WTC11 (cell line): ENCODE results near the gene CDH3. TPM values are rescaled to one million over a fixed set of nuclear protein-coding genes. Genes with fewer than 3 reads are reported as not detected.

ENCODE experiments used
- EMX1 ChIP-seq: fragments of 250-450 bp; sonication (Bioruptor Pico); IDR thresholded peaks from 2 replicates; pipeline ENCODE4 v1.8.0; 2021; ENCODE audit warnings: mild to moderate bottlenecking
- ETV6 ChIP-seq: sonication (generic); formaldehyde crosslinking; IDR thresholded peaks from 2 replicates; pipeline ENCODE4 v1.8.1; 2022; ENCODE audit warnings: mild to moderate bottlenecking, missing genetic modification reagents
- FOXP1 ChIP-seq: sonication (generic); formaldehyde crosslinking; IDR thresholded peaks from 2 replicates; pipeline ENCODE4 v1.8.0; 2022; ENCODE audit warnings: missing genetic modification reagents, mild to moderate bottlenecking, moderate library complexity, borderline replicate concordance
- NR1H2 ChIP-seq: sonication (generic); formaldehyde crosslinking; IDR thresholded peaks from 2 replicates; pipeline ENCODE4 v1.9.0; 2021; ENCODE audit warnings: mild to moderate bottlenecking, moderate library complexity, missing genetic modification reagents
- NR2C2 ChIP-seq: sonication (generic); formaldehyde crosslinking; IDR thresholded peaks from 2 replicates; pipeline ENCODE4 v1.8.0; 2022; ENCODE audit warnings: mild to moderate bottlenecking, missing genetic modification reagents
- SOX15 ChIP-seq: fragments of 250-450 bp; sonication (Bioruptor Pico); IDR thresholded peaks from 2 replicates; pipeline ENCODE4 v1.9.0; 2021; ENCODE audit warnings: mild to moderate bottlenecking
- TCF7 ChIP-seq: sonication (generic); formaldehyde crosslinking; IDR thresholded peaks from 2 replicates; pipeline ENCODE4 v1.8.0; 2022; ENCODE audit warnings: mild to moderate bottlenecking, low read depth, missing genetic modification reagents, moderate library complexity
- TP53 ChIP-seq: sonication (generic); formaldehyde crosslinking; IDR thresholded peaks from 2 replicates; pipeline ENCODE4 v1.8.1; 2023; ENCODE audit warnings: mild to moderate bottlenecking, missing genetic modification reagents
- ZBTB21 ChIP-seq: sonication (generic); formaldehyde crosslinking; IDR thresholded peaks from 2 replicates; pipeline ENCODE4 v1.8.1; 2023; ENCODE audit warnings: mild to moderate bottlenecking, missing genetic modification reagents, borderline replicate concordance
- ZNF232 ChIP-seq: sonication (generic); formaldehyde crosslinking; IDR thresholded peaks from 2 replicates; pipeline ENCODE4 v1.8.0; 2022; ENCODE audit warnings: mild to moderate bottlenecking, missing genetic modification reagents
- ZNF317 ChIP-seq: sonication (generic); formaldehyde crosslinking; IDR thresholded peaks from 2 replicates; pipeline ENCODE4 v1.8.1; 2023; ENCODE audit warnings: low read depth, mild to moderate bottlenecking, moderate library complexity, missing genetic modification reagents, borderline replicate concordance
- ZNF416 ChIP-seq: fragments of 250-450 bp; sonication (Bioruptor Pico); IDR thresholded peaks from 2 replicates; pipeline ENCODE4 v1.9.0; 2021; ENCODE audit warnings: mild to moderate bottlenecking, inconsistent platforms
- total RNA-seq: library from RNA; stranded (reverse); gene quantifications from 3 replicates; pipeline ENCODE4 v1.2.3, GENCODE V29; 2021
- TF ChIP-seq, protein P1 (sequence below): sonication (generic); formaldehyde crosslinking; IDR thresholded peaks from 2 replicates; pipeline ENCODE4 v1.8.1; 2022; ENCODE audit warnings: mild to moderate bottlenecking, moderate library complexity, missing genetic modification reagents
- TF ChIP-seq, protein P2 (sequence below): sonication (generic); formaldehyde crosslinking; IDR thresholded peaks from 2 replicates; pipeline ENCODE4 v1.8.1; 2022; ENCODE audit warnings: low read depth, mild to moderate bottlenecking, moderate library complexity, missing genetic modification reagents, borderline replicate concordance
- TF ChIP-seq, protein P3 (sequence below): sonication (generic); formaldehyde crosslinking; IDR thresholded peaks from 2 replicates; pipeline ENCODE4 v1.8.0; 2022; ENCODE audit warnings: mild to moderate bottlenecking, missing genetic modification reagents
- TF ChIP-seq, protein P4 (sequence below): sonication (generic); formaldehyde crosslinking; IDR thresholded peaks from 2 replicates; pipeline ENCODE4 v1.8.1; 2023; ENCODE audit warnings: mild to moderate bottlenecking, missing genetic modification reagents, borderline replicate concordance
- TF ChIP-seq, protein P5 (sequence below): sonication (generic); formaldehyde crosslinking; conservative IDR thresholded peaks from 2 replicates; pipeline ENCODE4 v1.8.1; 2022; ENCODE audit warnings: mild to moderate bottlenecking, missing genetic modification reagents
- TF ChIP-seq, protein P6 (sequence below): sonication (generic); formaldehyde crosslinking; IDR thresholded peaks from 2 replicates; pipeline ENCODE4 v1.8.1; 2023; ENCODE audit warnings: mild to moderate bottlenecking, moderate library complexity, missing genetic modification reagents
- TF ChIP-seq, protein P7 (sequence below): sonication (generic); formaldehyde crosslinking; IDR thresholded peaks from 2 replicates; pipeline ENCODE4 v1.8.0; 2022; ENCODE audit warnings: mild to moderate bottlenecking, missing genetic modification reagents
- TF ChIP-seq, protein P8 (sequence below): sonication (generic); formaldehyde crosslinking; IDR thresholded peaks from 2 replicates; pipeline ENCODE4 v1.8.0; 2022; ENCODE audit warnings: mild to moderate bottlenecking, missing genetic modification reagents
- TF ChIP-seq, protein P9 (sequence below): fragments of 250-450 bp; sonication (Bioruptor Pico); IDR thresholded peaks from 2 replicates; pipeline ENCODE4 v2.1.2; 2022; ENCODE audit warnings: mild to moderate bottlenecking, moderate library complexity
- TF ChIP-seq, protein P10 (sequence below): sonication (generic); formaldehyde crosslinking; conservative IDR thresholded peaks from 2 replicates; pipeline ENCODE4 v1.8.1; 2023; ENCODE audit warnings: mild to moderate bottlenecking, low read depth, missing genetic modification reagents, moderate library complexity

CDH3 gene
- total RNA-seq, 1 experiment from 2014 or later = 128 TPM

DNA sequence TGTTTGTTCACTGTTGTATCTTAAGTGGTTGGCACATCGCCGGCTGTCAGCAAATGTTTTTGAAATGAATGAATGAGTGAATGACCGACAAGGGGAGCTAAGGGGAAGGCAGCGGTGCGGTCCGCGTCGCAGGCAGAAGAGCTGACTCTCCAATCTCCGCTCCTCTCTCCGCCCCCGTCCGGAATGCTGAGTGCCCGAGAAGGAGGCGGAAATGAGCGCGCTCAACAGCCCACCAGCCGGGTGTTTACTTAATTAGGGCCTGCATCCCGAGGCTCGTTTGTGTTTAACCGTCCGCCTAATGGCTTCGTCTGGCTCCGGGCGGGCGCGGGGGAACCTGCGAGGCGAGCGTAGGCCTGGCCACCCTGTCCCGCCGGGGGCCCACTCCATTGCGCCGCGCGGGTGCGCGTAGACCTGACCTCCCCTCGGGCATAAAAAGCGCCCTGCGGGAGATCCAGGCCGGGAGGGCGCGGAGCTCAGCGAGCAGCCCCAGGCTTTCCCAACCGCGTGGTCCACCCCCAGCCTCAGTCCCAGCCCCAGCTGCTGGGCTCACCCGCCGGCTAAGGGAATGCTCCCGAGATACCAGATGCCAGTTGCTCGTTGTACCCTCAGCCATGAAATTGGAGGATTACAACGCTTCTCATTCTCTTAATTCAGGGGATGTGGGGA is 2.5 kb upstream of the CDH3 start (continued):
- no peak for TF ChIP-seq SOX15 (CRISPR knock-in tag)
- TF ChIP-seq, protein P1, sequence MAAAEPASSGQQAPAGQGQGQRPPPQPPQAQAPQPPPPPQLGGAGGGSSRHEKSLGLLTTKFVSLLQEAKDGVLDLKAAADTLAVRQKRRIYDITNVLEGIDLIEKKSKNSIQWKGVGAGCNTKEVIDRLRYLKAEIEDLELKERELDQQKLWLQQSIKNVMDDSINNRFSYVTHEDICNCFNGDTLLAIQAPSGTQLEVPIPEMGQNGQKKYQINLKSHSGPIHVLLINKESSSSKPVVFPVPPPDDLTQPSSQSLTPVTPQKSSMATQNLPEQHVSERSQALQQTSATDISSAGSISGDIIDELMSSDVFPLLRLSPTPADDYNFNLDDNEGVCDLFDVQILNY (CRISPR knock-in tag) = 0 out of 2 replicates have a peak, but pooled peaks have one; percentile 49
- no peak for TF ChIP-seq TCF7 (CRISPR knock-in tag)
- TF ChIP-seq, protein P2, sequence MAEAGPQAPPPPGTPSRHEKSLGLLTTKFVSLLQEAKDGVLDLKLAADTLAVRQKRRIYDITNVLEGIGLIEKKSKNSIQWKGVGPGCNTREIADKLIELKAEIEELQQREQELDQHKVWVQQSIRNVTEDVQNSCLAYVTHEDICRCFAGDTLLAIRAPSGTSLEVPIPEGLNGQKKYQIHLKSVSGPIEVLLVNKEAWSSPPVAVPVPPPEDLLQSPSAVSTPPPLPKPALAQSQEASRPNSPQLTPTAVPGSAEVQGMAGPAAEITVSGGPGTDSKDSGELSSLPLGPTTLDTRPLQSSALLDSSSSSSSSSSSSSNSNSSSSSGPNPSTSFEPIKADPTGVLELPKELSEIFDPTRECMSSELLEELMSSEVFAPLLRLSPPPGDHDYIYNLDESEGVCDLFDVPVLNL = no peak
- TF ChIP-seq, protein P3, sequence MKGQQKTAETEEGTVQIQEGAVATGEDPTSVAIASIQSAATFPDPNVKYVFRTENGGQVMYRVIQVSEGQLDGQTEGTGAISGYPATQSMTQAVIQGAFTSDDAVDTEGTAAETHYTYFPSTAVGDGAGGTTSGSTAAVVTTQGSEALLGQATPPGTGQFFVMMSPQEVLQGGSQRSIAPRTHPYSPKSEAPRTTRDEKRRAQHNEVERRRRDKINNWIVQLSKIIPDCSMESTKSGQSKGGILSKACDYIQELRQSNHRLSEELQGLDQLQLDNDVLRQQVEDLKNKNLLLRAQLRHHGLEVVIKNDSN (CRISPR knock-in tag) = 0 out of 2 replicates have a peak, but pooled peaks have one; percentile 22
- no peak for TF ChIP-seq NR1H2 (CRISPR knock-in tag)
- TF ChIP-seq, protein P4, sequence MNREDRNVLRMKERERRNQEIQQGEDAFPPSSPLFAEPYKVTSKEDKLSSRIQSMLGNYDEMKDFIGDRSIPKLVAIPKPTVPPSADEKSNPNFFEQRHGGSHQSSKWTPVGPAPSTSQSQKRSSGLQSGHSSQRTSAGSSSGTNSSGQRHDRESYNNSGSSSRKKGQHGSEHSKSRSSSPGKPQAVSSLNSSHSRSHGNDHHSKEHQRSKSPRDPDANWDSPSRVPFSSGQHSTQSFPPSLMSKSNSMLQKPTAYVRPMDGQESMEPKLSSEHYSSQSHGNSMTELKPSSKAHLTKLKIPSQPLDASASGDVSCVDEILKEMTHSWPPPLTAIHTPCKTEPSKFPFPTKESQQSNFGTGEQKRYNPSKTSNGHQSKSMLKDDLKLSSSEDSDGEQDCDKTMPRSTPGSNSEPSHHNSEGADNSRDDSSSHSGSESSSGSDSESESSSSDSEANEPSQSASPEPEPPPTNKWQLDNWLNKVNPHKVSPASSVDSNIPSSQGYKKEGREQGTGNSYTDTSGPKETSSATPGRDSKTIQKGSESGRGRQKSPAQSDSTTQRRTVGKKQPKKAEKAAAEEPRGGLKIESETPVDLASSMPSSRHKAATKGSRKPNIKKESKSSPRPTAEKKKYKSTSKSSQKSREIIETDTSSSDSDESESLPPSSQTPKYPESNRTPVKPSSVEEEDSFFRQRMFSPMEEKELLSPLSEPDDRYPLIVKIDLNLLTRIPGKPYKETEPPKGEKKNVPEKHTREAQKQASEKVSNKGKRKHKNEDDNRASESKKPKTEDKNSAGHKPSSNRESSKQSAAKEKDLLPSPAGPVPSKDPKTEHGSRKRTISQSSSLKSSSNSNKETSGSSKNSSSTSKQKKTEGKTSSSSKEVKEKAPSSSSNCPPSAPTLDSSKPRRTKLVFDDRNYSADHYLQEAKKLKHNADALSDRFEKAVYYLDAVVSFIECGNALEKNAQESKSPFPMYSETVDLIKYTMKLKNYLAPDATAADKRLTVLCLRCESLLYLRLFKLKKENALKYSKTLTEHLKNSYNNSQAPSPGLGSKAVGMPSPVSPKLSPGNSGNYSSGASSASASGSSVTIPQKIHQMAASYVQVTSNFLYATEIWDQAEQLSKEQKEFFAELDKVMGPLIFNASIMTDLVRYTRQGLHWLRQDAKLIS (CRISPR knock-in tag) = 0 out of 2 replicates have a peak, but pooled peaks have one; percentile 25
- TF ChIP-seq EMX1 (CRISPR knock-in tag) = no peak
- TF ChIP-seq, protein P5, sequence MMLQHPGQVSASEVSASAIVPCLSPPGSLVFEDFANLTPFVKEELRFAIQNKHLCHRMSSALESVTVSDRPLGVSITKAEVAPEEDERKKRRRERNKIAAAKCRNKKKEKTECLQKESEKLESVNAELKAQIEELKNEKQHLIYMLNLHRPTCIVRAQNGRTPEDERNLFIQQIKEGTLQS (CRISPR knock-in tag) = no peak
- TF ChIP-seq, protein P6, sequence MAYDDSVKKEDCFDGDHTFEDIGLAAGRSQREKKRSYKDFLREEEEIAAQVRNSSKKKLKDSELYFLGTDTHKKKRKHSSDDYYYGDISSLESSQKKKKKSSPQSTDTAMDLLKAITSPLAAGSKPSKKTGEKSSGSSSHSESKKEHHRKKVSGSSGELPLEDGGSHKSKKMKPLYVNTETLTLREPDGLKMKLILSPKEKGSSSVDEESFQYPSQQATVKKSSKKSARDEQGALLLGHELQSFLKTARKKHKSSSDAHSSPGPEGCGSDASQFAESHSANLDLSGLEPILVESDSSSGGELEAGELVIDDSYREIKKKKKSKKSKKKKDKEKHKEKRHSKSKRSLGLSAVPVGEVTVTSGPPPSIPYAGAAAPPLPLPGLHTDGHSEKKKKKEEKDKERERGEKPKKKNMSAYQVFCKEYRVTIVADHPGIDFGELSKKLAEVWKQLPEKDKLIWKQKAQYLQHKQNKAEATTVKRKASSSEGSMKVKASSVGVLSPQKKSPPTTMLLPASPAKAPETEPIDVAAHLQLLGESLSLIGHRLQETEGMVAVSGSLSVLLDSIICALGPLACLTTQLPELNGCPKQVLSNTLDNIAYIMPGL (CRISPR knock-in tag) = peak; percentile 43; the same call in 1 of the 2 replicates
- 0 out of 2 replicates have a peak, but pooled peaks have one; percentile 25 for TF ChIP-seq ETV6 (CRISPR knock-in tag)
- TF ChIP-seq, protein P7, sequence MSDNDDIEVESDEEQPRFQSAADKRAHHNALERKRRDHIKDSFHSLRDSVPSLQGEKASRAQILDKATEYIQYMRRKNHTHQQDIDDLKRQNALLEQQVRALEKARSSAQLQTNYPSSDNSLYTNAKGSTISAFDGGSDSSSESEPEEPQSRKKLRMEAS (CRISPR knock-in tag) = peak; percentile 82
- TF ChIP-seq NR2C2 (CRISPR knock-in tag) = no peak
- TF ChIP-seq, protein P8, sequence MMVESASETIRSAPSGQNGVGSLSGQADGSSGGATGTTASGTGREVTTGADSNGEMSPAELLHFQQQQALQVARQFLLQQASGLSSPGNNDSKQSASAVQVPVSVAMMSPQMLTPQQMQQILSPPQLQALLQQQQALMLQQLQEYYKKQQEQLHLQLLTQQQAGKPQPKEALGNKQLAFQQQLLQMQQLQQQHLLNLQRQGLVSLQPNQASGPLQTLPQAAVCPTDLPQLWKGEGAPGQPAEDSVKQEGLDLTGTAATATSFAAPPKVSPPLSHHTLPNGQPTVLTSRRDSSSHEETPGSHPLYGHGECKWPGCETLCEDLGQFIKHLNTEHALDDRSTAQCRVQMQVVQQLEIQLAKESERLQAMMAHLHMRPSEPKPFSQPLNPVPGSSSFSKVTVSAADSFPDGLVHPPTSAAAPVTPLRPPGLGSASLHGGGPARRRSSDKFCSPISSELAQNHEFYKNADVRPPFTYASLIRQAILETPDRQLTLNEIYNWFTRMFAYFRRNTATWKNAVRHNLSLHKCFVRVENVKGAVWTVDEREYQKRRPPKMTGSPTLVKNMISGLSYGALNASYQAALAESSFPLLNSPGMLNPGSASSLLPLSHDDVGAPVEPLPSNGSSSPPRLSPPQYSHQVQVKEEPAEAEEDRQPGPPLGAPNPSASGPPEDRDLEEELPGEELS (CRISPR knock-in tag) = peak; percentile 34; the same call in 1 of the 2 replicates
- TF ChIP-seq ZNF232 (CRISPR knock-in tag) = 0 out of 2 replicates have a peak, but pooled peaks have one; percentile 42
- no peak for TF ChIP-seq ZNF317 (CRISPR knock-in tag)
- TF ChIP-seq ZBTB21 = no peak
- TF ChIP-seq ZNF416 (CRISPR knock-in tag) = 0 out of 2 replicates have a peak, but pooled peaks have one; percentile 65
- TF ChIP-seq FOXP1 = peak; percentile 55; the same call in 1 of the 2 replicates
- TF ChIP-seq, protein P9, sequence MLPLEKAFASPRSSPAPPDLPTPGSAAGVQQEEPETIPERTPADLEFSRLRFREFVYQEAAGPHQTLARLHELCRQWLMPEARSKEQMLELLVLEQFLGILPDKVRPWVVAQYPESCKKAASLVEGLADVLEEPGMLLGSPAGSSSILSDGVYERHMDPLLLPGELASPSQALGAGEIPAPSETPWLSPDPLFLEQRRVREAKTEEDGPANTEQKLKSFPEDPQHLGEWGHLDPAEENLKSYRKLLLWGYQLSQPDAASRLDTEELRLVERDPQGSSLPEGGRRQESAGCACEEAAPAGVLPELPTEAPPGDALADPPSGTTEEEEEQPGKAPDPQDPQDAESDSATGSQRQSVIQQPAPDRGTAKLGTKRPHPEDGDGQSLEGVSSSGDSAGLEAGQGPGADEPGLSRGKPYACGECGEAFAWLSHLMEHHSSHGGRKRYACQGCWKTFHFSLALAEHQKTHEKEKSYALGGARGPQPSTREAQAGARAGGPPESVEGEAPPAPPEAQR (CRISPR knock-in tag) = no peak
- TF ChIP-seq, protein P10, sequence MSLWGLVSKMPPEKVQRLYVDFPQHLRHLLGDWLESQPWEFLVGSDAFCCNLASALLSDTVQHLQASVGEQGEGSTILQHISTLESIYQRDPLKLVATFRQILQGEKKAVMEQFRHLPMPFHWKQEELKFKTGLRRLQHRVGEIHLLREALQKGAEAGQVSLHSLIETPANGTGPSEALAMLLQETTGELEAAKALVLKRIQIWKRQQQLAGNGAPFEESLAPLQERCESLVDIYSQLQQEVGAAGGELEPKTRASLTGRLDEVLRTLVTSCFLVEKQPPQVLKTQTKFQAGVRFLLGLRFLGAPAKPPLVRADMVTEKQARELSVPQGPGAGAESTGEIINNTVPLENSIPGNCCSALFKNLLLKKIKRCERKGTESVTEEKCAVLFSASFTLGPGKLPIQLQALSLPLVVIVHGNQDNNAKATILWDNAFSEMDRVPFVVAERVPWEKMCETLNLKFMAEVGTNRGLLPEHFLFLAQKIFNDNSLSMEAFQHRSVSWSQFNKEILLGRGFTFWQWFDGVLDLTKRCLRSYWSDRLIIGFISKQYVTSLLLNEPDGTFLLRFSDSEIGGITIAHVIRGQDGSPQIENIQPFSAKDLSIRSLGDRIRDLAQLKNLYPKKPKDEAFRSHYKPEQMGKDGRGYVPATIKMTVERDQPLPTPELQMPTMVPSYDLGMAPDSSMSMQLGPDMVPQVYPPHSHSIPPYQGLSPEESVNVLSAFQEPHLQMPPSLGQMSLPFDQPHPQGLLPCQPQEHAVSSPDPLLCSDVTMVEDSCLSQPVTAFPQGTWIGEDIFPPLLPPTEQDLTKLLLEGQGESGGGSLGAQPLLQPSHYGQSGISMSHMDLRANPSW (CRISPR knock-in tag) = no peak
- TF ChIP-seq TP53 (CRISPR knock-in tag) = no peak
